Brain microvascular endothelial cell (primary cell): ENCODE results near the gene ZBTB3.
"Not testable (repeated sequence)": the region's sequence is repeated elsewhere in the genome, so short reads cannot be mapped to it uniquely, and the experiment has no call there.

Experiments
- DNase-seq: peaks from one replicate; pipeline ENCODE4 v3.0.0-alpha.2; 2020
- H3K27ac ChIP-seq: fragments of 250-450 bp; sonication (Bioruptor Pico); 2 replicates; pipeline ENCODE4 v1.5.1; 2020; ENCODE audit warnings: mild to moderate bottlenecking, moderate library complexity
- H3K27me3 ChIP-seq: fragments of 250-450 bp; sonication (Bioruptor Pico); replicated peaks from 2 replicates; pipeline ENCODE4 v1.5.1; 2020; ENCODE audit warnings: mild to moderate bottlenecking
- H3K36me3 ChIP-seq: fragments of 250-450 bp; sonication (Bioruptor Pico); replicated peaks from 2 replicates; pipeline ENCODE4 v1.5.1; 2020; ENCODE audit warnings: mild to moderate bottlenecking
- H3K4me3 ChIP-seq: 2 replicates; pipeline ENCODE4 v1.5.1; 2011; ENCODE audit warnings: low read depth, mild to moderate bottlenecking, control low read depth, low read length, moderate library complexity
- CTCF ChIP-seq: IDR thresholded peaks from 2 replicates; pipeline ENCODE4 v1.5.1; 2011; ENCODE audit warnings: low read depth, mild to moderate bottlenecking, moderate library complexity, low read length, control low read depth, inconsistent platforms; ENCODE audit errors: missing control alignments
- in situ Hi-C: cut with HindIII; loops from 2 replicates; pipeline ENCODE4 v1.10.0; 2017; ENCODE audit warnings: low sequenced_read_pairs, low pct_ligation_motif_present

Gene ZBTB3

GRCh38 chr11:62752994-62753735 is 795 bp downstream of the ZBTB3 start:
- in situ Hi-C loops: no loop called here
- H3K4me3 ChIP-seq: peak overlapping the region; percentile 94
- peaks cover 3% of the 10 kb centered on the region for H3K36me3 ChIP-seq
- DNase-seq: no peak
- TF ChIP-seq CTCF: no peak
- no peaks in the 10 kb centered on the region for H3K27me3 ChIP-seq
- H3K27ac ChIP-seq: peak overlapping the region; percentile 94

GRCh38 chr11:62752177-62752785 is 1.7 kb downstream of the ZBTB3 start:
- no peak for TF ChIP-seq CTCF
- Histone ChIP-seq H3K4me3 (no peak overlapping the region), H3K36me3 (peaks cover 3% of the 10 kb centered on the region), H3K27ac (no peak overlapping the region), H3K27me3 (no peaks in the 10 kb centered on the region)
- DNase-seq: no peak
- in situ Hi-C loops: no loop called here

GRCh38 chr11:62749931-62750330 is 4.0 kb downstream of the ZBTB3 start:
- H3K27ac ChIP-seq, H3K36me3 ChIP-seq, H3K4me3 ChIP-seq, DNase-seq, in situ Hi-C loops, H3K27me3 ChIP-seq: not testable (repeated sequence)

GRCh38 chr11:62747475-62748160 is 6.3 kb downstream of the ZBTB3 start:
- H3K4me3 ChIP-seq: no peak overlapping the region
- H3K27ac ChIP-seq: no peak overlapping the region
- TF ChIP-seq CTCF: no peak
- no peaks in the 10 kb centered on the region for H3K27me3 ChIP-seq
- H3K36me3 ChIP-seq: no peaks in the 10 kb centered on the region
- in situ Hi-C loops: no loop called here
- no peak for DNase-seq

GRCh38 chr11:62737196-62737595 is 16.8 kb downstream of the ZBTB3 start:
- H3K4me3 ChIP-seq: no peak overlapping the region
- in situ Hi-C loops: no loop called here
- H3K27ac ChIP-seq: no peak overlapping the region

More at GRCh38 chr11:62737196-62737595, 16.8 kb downstream of the ZBTB3 start:
- no peaks in the 10 kb centered on the region for H3K27me3 ChIP-seq
- DNase-seq: no peak
- TF ChIP-seq CTCF: no peak
- peaks cover 55% of the 10 kb centered on the region for H3K36me3 ChIP-seq
